ENCODE data around the gene MRPS26. TPM values are rescaled to one million over a fixed set of nuclear protein-coding genes. Genes with fewer than 3 reads are reported as not detected.
"Not testable (repeated sequence)": the region's sequence is repeated elsewhere in the genome, so short reads cannot be mapped to it uniquely, and the experiment has no call there.

The MRPS26 gene
- total RNA-seq, 1 donor from 2014 or later: 37.0 TPM

- no peak for DNase-seq (ENCODE audit: low spot score)
- Histone ChIP-seq H3K79me2 (ENCODE audit: low read depth) (no peaks in the 10 kb centered on the region), H2AFZ (replicated peaks) (no peak overlapping the region), H3K9me3 (ENCODE audit: low read depth) (no peaks in the 10 kb centered on the region), H3K4me1 (no peaks in the 10 kb centered on the region), H3K36me3 (peaks cover 16% of the 10 kb centered on the region), H3K4me2 (no peak overlapping the region), H3K27ac (no peak overlapping the region), H3K27me3 (no peaks in the 10 kb centered on the region), H3F3A (ENCODE audit: low read depth) (no peaks in the 10 kb centered on the region), H3K9ac (no peak overlapping the region), H3K4me3 (no peak overlapping the region), H4K20me1 (ENCODE audit: low read depth) (no peaks in the 10 kb centered on the region)
- H3K4me1 Mint-ChIP-seq: peaks cover 7% of the 10 kb centered on the region
- H3K27me3 Mint-ChIP-seq (ENCODE audit: insufficient read depth, low read depth): peaks cover 3% of the 10 kb centered on the region
- no peak overlapping the region for H3K4me3 Mint-ChIP-seq
- peaks cover 42% of the 10 kb centered on the region for H3K36me3 Mint-ChIP-seq
- TF ChIP-seq CTCF (IDR thresholded peaks at IDR 0.05): no peak
- no peak for TF ChIP-seq EZH2phosphoT487 (IDR thresholded peaks at IDR 0.05)
- no peak for TF ChIP-seq EZH2 (IDR thresholded peaks at IDR 0.05)
- no peak overlapping the region for H3K27ac Mint-ChIP-seq
- peaks cover 5% of the 10 kb centered on the region for H3K9me3 Mint-ChIP-seq
These were observed 32.1 kb upstream of the MRPS26 start for GRCh38 chr20:3013771-3014170.

- H3K9ac ChIP-seq: no peak overlapping the region
- peaks cover 39% of the 10 kb centered on the region for H3K36me3 Mint-ChIP-seq
- no peak overlapping the region for H3K4me3 ChIP-seq
- H3K36me3 ChIP-seq: peaks cover 16% of the 10 kb centered on the region
- H3K27me3 Mint-ChIP-seq (ENCODE audit: insufficient read depth, low read depth): peaks cover 3% of the 10 kb centered on the region
- peaks cover 7% of the 10 kb centered on the region for H3K4me1 Mint-ChIP-seq
- H3K4me1 ChIP-seq: no peaks in the 10 kb centered on the region
- H3K4me3 Mint-ChIP-seq: no peak overlapping the region
- no peaks in the 10 kb centered on the region for H3K79me2 ChIP-seq (ENCODE audit: low read depth)
- H3K4me2 ChIP-seq: no peak overlapping the region
- DNase-seq (ENCODE audit: low spot score): no peak
- no peaks in the 10 kb centered on the region for H3K27me3 ChIP-seq
- H3K27ac Mint-ChIP-seq: no peak overlapping the region
- H3K9me3 ChIP-seq (ENCODE audit: low read depth): no peaks in the 10 kb centered on the region
- H3K27ac ChIP-seq: no peak overlapping the region
- TF ChIP-seq CTCF (IDR thresholded peaks at IDR 0.05) (no peak), EZH2 (IDR thresholded peaks at IDR 0.05) (no peak), EZH2phosphoT487 (IDR thresholded peaks at IDR 0.05) (no peak)
- no peak overlapping the region for H2AFZ ChIP-seq (replicated peaks)
- no peaks in the 10 kb centered on the region for H4K20me1 ChIP-seq (ENCODE audit: low read depth)
- no peaks in the 10 kb centered on the region for H3F3A ChIP-seq (ENCODE audit: low read depth)
- H3K9me3 Mint-ChIP-seq: peaks cover 5% of the 10 kb centered on the region
These were observed 31.7 kb upstream of the MRPS26 start for GRCh38 chr20:3014179-3014578.

- Histone ChIP-seq H3K9me3 (ENCODE audit: low read depth) (no peaks in the 10 kb centered on the region), H3K27me3 (no peaks in the 10 kb centered on the region), H3K36me3 (peaks cover 16% of the 10 kb centered on the region), H3K27ac (no peak overlapping the region), H3K79me2 (ENCODE audit: low read depth) (no peaks in the 10 kb centered on the region), H3K9ac (no peak overlapping the region), H3K4me1 (no peaks in the 10 kb centered on the region), H4K20me1 (ENCODE audit: low read depth) (no peaks in the 10 kb centered on the region), H3K4me2 (no peak overlapping the region), H3F3A (ENCODE audit: low read depth) (no peaks in the 10 kb centered on the region), H3K4me3 (no peak overlapping the region), H2AFZ (replicated peaks) (no peak overlapping the region)
- DNase-seq (ENCODE audit: low spot score): no peak
- peaks cover 5% of the 10 kb centered on the region for H3K9me3 Mint-ChIP-seq
- peaks cover 3% of the 10 kb centered on the region for H3K27me3 Mint-ChIP-seq (ENCODE audit: insufficient read depth, low read depth)
- TF ChIP-seq EZH2phosphoT487 (IDR thresholded peaks at IDR 0.05) (no peak), CTCF (IDR thresholded peaks at IDR 0.05) (no peak), EZH2 (IDR thresholded peaks at IDR 0.05) (no peak)
- H3K27ac Mint-ChIP-seq: no peak overlapping the region
- H3K36me3 Mint-ChIP-seq: peaks cover 34% of the 10 kb centered on the region
- peaks cover 7% of the 10 kb centered on the region for H3K4me1 Mint-ChIP-seq
- H3K4me3 Mint-ChIP-seq: no peak overlapping the region
These were observed 31.2 kb upstream of the MRPS26 start for GRCh38 chr20:3014662-3015061.

- not testable (repeated sequence) for H3K4me2 ChIP-seq; H3K27me3 ChIP-seq; H3K9me3 Mint-ChIP-seq; H3K79me2 ChIP-seq (ENCODE audit: low read depth); H3K27me3 Mint-ChIP-seq (ENCODE audit: insufficient read depth, low read depth); H3K4me3 Mint-ChIP-seq; DNase-seq (ENCODE audit: low spot score); H2AFZ ChIP-seq (replicated peaks); H3K9ac ChIP-seq; H3K9me3 ChIP-seq (ENCODE audit: low read depth); H3K4me1 ChIP-seq; H3F3A ChIP-seq (ENCODE audit: low read depth); H3K27ac ChIP-seq; H4K20me1 ChIP-seq (ENCODE audit: low read depth); H3K4me3 ChIP-seq; H3K27ac Mint-ChIP-seq; H3K4me1 Mint-ChIP-seq
- peaks cover 37% of the 10 kb centered on the region for H3K36me3 Mint-ChIP-seq
- H3K36me3 ChIP-seq: peaks cover 16% of the 10 kb centered on the region
These were observed 30.6 kb upstream of the MRPS26 start for GRCh38 chr20:3015302-3015701.

All from neural progenitor cell (in vitro differentiated cells).